Measurements from ENCODE around the gene TPM2.
A peak's percentile ranks its signal among the peaks of the same experiment; 100 is the strongest.

Gene TPM2

GRCh38 chr9:35675732-35676392 lies 13.9 kb downstream of the TPM2 start:
- no peak for DNase-seq (ENCODE audit: low spot score)

- DNase-seq (ENCODE audit: low spot score) = no peak
Observed at GRCh38 chr9:35675204-35675603, 14.5 kb downstream of the TPM2 start.

GRCh38 chr9:35674025-35674361 lies 15.7 kb downstream of the TPM2 start:
- DNase-seq (ENCODE audit: low spot score) = no peak

GRCh38 chr9:35673132-35674024 lies 16.3 kb downstream of the TPM2 start, which contains the start of gene CA9:
CA9 (plus strand) TSS chr9:35673928; CDS start chr9:35673960, 32 bp downstream.
- no peak for DNase-seq (ENCODE audit: low spot score)

- peak; percentile 87 for DNase-seq (ENCODE audit: low spot score)
Observed at GRCh38 chr9:35669331-35670145, 20.2 kb downstream of the TPM2 start.

GRCh38 chr9:35667939-35668338 lies 21.8 kb downstream of the TPM2 start:
- DNase-seq (ENCODE audit: low spot score) = no peak

- DNase-seq (ENCODE audit: low spot score) = no peak
Observed at GRCh38 chr9:35666549-35666948, 23.2 kb downstream of the TPM2 start.

- no peak for DNase-seq (ENCODE audit: low spot score)
Observed at GRCh38 chr9:35666045-35666444, 23.7 kb downstream of the TPM2 start.

- no peak for DNase-seq (ENCODE audit: low spot score)
Observed at GRCh38 chr9:35665471-35665818, 24.3 kb downstream of the TPM2 start.

- peak; percentile 85 for DNase-seq (ENCODE audit: low spot score)
Observed at GRCh38 chr9:35664531-35665470, 24.9 kb downstream of the TPM2 start, which contains the start of gene ARHGEF39. ARHGEF39 (minus strand) TSS chr9:35665195; CDS start chr9:35665169, 26 bp downstream.

GRCh38 chr9:35662437-35662836 lies 27.3 kb downstream of the TPM2 start:
- no peak for DNase-seq (ENCODE audit: low spot score)

GRCh38 chr9:35661756-35662350 lies 27.9 kb downstream of the TPM2 start:
- DNase-seq (ENCODE audit: low spot score) = no peak

GRCh38 chr9:35660966-35661415 lies 28.7 kb downstream of the TPM2 start:
- no peak for DNase-seq (ENCODE audit: low spot score)

GRCh38 chr9:35659340-35659739 lies 30.4 kb downstream of the TPM2 start:
- DNase-seq (ENCODE audit: low spot score) = peak; percentile 36

GRCh38 chr9:35658968-35659220 lies 30.8 kb downstream of the TPM2 start:
- no peak for DNase-seq (ENCODE audit: low spot score)

- peak; percentile 82 for DNase-seq (ENCODE audit: low spot score)
Observed at GRCh38 chr9:35658137-35658967, 31.4 kb downstream of the TPM2 start, which contains the start of gene CCDC107. CCDC107 (plus strand) TSS chr9:35658292; CDS start chr9:35658380, 88 bp downstream.

- peak; percentile 99 for DNase-seq (ENCODE audit: low spot score)
Observed at GRCh38 chr9:35657546-35658136, 32.1 kb downstream of the TPM2 start, which contains the start of gene RMRP. RMRP (minus strand) TSS chr9:35658019.

GRCh38 chr9:35656831-35657545 lies 32.7 kb downstream of the TPM2 start:
- DNase-seq (ENCODE audit: low spot score) = peak; percentile 44

- peak; percentile 25 for DNase-seq (ENCODE audit: low spot score)
Observed at GRCh38 chr9:35656348-35656747, 33.4 kb downstream of the TPM2 start.

Data from SW480 (cell line).